HG02938 (cell line): ENCODE measurements around the gene CKAP4.
"Not testable (repeated sequence)": the region's sequence is repeated elsewhere in the genome, so short reads cannot be mapped to it uniquely, and the experiment has no call there.

ENCODE experiments used
- ATAC-seq: cut with Tn5 transposase; IDR thresholded peaks from one replicate; pipeline ENCODE4 v1.9.1; 2021; ENCODE audit warnings: mild to moderate bottlenecking, moderate library complexity; ENCODE audit not compliant: unreplicated experiment

Gene CKAP4, protein sequence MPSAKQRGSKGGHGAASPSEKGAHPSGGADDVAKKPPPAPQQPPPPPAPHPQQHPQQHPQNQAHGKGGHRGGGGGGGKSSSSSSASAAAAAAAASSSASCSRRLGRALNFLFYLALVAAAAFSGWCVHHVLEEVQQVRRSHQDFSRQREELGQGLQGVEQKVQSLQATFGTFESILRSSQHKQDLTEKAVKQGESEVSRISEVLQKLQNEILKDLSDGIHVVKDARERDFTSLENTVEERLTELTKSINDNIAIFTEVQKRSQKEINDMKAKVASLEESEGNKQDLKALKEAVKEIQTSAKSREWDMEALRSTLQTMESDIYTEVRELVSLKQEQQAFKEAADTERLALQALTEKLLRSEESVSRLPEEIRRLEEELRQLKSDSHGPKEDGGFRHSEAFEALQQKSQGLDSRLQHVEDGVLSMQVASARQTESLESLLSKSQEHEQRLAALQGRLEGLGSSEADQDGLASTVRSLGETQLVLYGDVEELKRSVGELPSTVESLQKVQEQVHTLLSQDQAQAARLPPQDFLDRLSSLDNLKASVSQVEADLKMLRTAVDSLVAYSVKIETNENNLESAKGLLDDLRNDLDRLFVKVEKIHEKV

DNA sequence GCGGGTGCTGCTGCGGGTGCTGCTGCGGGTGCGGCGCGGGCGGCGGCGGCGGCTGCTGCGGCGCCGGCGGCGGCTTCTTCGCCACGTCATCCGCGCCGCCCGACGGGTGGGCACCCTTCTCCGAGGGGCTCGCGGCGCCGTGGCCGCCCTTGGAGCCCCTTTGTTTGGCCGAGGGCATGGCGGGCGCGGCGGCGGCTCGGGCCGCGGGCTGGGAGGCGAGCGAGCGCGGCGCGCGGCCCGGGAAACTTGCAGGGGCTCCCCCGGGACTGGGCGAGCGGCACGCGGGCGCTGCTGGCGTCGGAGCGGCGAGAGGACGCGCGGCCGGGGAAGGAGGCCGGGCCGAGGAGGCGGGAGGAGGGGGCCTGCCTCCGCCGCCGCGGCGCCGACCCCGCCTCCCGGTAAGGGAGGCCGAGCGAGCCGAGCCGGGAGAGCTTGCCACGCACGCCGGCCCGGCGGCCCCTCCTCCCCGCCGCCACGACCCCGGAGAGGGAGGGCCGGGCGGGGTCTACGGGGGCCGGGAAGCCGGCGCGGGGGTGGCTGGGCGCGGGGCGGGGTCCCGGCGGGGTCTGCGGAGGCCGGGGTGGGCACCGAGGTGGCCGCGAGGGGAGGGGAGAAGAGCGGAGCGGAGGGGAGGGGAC, at the start of gene CKAP4:
TSS of gene CKAP4 (minus strand) at position 347 of the 638 bp plus-strand sequence. CDS start at position 178, 169 bp downstream.
- no peak for ATAC-seq

- ATAC-seq: no peak
These were observed 49.3 kb upstream of the CKAP4 start for GRCh38 chr12:106297075-106297474.

DNA sequence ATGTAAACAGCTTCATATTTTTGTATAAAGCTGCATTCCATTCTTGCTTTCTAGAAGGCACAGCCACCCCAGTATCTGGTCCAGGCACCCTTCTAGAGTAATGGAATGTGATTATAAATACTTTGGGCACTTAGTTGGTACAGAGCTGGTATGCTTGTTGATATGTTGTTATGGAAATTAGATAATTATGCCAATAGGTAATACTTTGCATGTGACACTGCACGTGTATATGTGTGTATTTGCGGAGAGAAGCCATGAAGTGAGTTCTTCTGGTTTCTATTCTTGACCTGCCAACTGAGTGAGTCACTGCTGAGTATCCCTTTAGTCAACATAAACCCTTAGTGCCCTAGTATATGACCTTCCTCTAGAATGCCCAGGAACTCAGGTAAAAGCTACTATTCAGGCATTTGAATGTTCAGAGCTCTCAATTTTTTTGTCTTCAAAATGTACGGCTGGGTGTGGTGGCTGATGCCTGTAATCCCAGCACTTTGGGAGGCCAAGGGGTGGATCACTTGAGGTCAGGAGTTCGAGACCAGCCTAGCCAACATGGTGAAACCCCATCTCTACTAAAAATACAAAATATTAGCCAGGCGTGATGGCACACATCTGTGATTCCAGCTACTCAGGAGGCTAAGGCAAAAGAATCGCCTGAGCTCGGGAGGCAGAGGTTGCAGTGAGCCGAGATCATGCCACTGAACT, 48.5 kb upstream of the CKAP4 start:
- no peak for ATAC-seq

DNA sequence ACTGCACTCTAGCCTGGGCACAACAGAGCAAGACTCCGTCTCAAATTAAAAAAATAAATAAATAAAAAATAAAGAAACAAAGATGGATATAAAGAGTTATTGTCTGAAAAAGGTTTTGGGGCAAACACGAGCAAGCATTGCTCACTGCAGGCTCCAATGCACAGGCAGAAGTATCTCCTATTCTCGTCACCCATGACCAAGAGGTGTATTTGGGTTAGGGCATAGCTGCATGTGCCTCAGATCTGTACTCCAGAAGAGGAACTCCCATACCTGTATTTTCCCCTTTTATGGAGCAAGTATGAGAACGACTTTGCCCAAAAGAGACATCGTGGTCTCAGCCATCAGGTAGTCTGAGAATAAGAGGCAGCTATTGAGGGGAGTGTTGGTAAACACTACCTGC, 44.5 kb upstream of the CKAP4 start:
- no peak for ATAC-seq

GRCh38 chr12:106291342-106291741, 43.5 kb upstream of the CKAP4 start:
- ATAC-seq: no peak

DNA sequence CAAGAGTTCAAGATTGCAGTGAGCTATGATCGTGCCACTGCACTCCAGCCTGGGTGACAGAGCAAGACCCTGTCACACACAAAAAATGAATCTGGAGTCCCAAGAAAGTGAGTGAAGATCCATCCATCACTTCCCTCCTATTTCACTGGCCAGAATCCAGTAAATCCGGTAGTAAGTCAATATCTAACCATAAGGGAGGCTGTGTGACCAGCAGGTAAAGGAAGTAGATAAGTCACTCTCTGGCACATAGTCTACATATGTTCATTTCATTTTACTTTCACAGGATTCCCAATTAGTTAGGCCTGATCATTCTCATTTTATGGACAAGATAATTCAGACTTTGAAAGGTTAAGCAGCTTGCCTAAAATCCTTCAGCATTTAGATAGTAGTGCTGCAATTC, 42.8 kb upstream of the CKAP4 start:
- ATAC-seq: no peak

GRCh38 chr12:106289196-106289681, 41.4 kb upstream of the CKAP4 start:
- no peak for ATAC-seq

DNA sequence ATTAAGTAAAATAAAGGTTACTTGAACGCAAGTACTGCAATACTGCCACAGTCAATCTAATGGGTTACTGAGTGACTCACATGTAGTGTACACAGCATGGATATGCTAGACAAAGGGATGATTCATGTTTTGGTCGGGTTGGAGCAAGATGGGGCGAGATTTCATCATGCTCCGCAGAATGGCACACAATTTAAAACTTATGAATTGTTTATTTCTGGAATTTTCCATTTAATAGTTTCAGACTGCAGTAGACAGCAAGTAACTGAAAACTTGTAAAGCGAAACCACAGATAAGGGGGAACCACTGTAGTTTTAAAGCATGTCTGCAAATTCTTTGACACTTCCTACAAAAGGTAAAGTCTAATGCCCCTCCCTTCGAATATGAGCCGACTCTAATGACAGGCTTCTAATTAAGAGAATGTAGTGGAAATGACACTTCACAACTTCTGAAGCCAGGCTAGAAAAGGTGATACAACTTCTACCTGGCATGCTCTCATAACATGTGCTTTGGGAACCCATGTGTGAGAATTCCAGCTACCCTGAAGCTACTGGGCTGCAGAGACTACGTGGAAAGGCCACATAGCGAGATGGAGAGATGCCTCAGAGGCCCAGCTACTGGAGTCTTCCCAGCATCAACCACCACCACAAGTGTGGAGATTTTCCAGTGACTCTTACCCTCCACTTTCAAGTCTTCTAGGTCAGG, 40.8 kb upstream of the CKAP4 start:
- ATAC-seq: no peak

DNA sequence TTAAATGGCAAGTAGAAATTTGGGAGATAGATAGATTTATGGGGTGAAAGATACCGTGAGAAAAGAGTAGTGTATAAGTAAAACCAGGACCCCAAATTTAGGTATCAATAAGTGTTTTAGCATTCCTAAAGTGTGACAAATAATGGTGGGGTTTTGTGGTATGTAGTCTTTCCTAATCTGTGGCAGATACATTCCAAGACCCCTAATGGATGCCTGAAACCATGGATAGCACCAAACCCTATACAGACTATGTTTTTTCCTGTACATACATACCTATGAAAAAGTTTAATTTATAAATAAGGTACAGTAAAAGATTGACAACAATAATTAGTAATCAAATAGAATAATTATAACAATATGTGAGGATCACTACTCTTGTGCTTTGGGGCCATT, 40.3 kb upstream of the CKAP4 start:
- no peak for ATAC-seq

DNA sequence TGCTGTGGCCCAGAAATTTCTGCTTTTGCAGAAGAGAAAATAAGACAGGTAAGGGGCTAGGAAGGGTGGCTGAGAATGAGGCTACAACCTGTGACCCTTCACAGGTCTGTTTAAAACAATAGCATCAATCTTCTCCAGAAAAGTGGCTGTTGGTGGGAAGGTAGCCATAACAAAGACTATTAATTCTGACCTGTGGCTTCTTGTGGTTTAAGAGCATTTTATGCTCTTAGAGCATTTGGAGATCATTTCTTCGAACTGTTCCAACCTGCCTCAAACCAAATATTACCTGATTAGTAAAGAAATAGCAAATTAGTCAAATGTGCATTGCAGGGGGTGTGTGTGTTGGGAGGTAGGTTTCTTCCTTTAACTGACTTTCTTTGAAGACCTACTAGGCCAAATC, 39.5 kb upstream of the CKAP4 start:
- ATAC-seq: no peak

GRCh38 chr12:106286576-106287162, 38.8 kb upstream of the CKAP4 start:
- ATAC-seq: not testable (repeated sequence)

DNA sequence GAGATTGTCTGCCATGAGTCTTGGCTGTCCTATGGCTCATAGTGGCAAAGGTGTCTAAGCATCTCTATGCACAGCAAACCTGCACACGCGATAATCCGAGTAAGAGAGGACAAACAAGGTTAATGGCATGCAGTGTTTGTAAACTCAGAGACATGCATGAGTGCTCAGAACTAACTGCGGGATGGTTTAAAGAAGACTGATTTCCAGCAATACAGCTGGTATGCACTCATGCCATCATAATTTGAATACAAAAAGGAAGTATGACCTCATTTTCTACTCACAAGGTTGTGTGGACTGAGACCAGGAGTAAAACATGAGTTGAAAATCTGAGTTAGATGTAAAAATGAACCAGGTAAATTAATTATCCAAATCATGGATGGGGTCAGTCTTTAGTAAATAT, 38.2 kb upstream of the CKAP4 start:
- no peak for ATAC-seq

DNA sequence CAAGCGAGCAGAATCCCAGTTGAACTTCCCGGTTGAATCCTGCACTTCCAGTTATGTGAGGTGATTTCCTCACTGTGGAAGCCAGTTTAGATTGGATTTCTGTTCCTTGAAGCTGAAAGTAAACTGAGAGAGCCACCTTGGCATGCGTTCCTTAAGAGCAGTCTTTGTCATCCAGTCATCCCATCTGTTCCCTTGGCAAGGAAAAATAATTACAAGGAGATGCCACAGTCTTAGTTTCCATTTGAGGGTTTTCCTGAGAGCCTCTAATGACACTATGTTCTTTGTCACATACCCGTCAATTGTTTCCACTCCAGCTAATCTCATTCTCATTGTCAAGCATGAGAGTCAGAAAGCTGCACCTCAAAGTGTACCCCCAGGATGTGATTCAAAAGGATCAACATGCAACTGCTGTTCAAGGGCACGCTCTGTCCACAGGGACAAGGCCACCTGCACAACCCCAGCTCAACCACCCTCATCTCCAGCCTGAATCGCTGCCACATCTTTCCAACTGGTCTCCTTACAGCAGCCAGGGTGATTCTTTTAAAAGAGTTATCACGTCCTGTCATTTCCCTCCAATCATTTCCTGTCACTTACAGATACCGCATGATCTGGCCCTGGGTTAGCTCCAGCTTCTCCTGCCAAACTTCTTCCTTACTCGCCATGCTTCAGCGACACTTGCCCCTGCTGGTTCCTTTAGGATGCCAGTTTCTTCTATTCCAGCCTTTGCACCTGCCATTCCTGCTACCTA, 36.7 kb upstream of the CKAP4 start:
- ATAC-seq: no peak

DNA sequence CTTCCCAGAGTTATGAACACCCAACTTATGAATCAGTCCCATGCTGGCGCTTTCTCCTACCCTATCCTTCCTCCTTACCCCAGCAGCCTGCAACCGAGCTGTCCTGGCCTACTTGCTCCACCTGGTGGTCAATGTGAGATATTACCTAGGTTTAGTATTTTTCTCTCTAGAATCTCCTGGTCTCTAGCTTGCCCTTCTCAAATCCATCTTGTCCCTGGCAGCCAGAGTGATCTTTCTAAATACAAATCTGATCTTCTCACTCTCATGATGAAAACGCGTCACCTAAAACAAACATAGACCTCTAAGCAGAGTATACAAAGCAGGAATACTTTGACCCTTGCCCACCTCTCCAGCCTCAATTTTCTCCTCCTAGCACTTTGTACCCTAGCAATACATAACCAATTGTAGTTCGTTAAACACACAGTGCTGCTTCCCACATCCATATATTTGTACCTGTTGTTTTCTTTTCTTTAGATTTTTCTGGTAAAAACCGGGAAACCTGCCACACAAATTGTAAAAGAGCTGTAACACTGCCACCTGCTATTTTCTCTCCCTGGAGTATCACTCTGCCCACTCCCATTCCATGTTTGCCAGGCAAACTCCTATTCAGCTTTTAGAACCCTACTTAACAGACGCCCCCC, 34.8 kb upstream of the CKAP4 start:
- ATAC-seq: peak; percentile 72

DNA sequence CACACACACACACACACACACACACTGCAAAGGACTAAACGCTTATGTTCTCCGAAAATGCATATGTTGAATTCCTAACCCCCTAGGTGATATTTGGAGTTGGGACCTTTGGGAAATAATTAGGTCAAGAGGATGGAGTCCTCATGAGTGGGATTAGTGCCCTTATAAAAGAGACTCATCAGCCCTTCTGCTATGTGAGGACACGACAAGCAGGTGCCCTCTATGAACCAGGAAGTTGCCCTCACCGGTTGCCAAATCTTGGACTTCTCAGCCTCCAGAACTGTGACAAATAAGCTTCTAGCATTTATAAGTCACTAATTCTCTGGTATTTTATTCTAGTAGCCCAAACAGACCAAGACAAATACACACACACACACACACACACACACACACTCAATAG, 34.0 kb upstream of the CKAP4 start:
- no peak for ATAC-seq

- ATAC-seq: no peak
These were observed 33.4 kb upstream of the CKAP4 start for GRCh38 chr12:106281056-106281782.

DNA sequence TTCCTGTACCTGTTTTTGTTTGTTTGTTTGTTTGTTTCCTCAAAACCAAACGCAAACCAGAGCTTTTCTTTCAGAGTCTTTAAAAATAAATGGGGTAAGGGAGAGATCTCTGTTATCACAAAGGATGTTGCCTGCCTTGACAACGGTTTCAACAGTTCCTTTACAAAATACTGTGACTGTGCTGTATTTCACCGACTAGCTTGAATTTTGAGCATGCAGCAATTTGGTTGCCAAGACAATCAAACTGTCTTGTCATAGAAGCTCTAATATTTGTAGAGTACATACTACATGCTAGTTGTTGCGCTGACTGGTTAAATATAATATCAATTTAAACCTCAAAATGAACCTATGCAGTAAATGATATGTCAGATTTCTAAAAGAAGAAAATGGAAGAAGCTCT, 32.3 kb upstream of the CKAP4 start:
- ATAC-seq: no peak

- peak; percentile 90 for ATAC-seq
These were observed 28.4 kb upstream of the CKAP4 start for GRCh38 chr12:106276032-106276740.
